COLO668 (cell line): ENCODE data around the gene GORAB.

ENCODE experiments used
- DNase-seq: peaks from one replicate; lab custom pipeline; 2025; ENCODE audit not compliant: unreplicated experiment; lab: John Stamatoyannopoulos, UW

The GORAB gene

DNA sequence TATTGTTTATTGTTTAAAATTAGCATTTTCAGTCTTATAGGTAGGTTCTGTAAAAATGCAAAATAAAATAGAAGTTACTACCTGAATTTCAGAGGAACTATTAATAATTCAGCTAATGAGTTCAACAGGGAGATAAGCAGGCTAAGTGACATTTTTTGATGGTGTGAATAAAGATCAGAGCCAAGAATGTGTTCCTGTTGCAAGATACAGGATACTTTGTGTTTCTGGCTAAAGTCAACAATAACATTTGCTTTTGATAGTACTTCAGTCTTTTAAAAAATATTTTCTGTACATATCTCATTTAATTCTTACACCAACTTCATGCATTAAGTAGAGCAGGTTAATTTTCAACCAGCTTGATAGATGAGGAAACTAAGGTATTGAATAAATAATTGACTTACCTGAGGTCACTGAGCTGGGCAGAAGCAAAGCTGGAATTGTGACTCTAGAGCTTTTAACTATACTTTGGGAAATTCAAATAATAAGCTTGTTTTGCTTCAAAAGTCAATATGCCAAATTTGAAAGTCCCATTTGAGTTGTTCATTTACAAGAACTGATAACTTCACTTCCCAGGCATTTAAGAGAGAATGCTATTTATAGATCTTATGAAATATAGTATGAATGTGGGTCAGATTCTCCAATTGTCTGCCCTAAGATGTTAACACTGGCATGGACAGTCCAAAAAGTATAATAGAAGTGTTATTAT is 6.0 kb downstream of the GORAB start:
- no peak for DNase-seq

DNA sequence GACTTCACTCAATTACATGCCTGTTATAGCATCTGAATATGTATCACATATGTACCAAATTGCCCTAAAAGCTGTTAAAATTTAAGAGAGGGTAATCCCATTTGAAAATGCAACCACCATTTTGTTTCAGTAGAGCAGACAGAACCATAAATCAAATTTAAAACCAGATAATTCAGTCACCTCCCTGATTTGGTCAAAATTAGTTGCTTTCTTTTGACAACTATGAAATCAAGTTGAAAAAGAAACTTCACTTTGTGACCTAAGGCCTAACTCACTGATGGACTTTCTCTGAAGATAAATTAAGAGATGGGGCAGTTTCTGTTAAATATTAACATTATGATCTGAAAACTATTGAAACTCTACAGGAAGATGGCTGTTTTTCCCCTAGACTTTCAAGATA is 6.7 kb downstream of the GORAB start:
- no peak for DNase-seq

DNA sequence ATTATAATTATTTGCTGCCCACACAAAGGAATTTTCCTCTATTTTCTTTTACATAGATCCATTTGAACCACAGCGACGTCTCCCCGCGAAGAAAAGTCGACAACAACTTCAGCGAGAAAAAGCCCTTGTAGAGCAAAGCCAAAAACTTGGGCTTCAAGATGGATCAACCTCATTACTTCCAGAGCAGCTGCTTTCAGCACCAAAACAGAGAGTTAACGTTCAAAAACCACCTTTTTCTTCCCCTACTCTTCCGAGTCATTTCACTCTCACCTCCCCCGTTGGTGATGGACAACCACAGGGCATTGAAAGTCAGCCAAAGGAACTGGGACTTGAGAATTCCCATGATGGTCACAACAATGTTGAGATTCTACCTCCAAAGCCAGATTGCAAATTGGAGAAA is 7.2 kb downstream of the GORAB start:
- no peak for DNase-seq

DNA sequence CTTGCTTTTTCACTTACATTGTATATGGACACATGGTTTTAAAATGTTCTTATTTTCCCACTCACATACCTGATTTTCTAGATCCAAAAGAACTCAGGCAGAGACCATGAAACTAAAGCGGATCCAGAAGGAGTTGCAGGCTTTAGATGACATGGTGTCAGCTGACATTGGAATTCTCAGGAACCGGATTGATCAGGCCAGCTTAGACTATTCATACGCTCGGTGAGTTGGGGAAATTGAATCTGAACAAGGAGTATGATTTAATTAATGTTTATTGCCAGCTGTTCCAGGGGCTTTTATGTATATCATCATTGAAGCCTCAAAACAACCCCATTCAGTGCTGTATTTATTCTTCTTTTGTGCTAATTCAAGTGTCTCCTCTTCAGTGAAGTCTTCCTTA is 12.7 kb downstream of the GORAB start:
- no peak for DNase-seq

- no peak for DNase-seq
These were observed 13.5 kb downstream of the GORAB start for GRCh38 chr1:170545476-170545875.

DNA sequence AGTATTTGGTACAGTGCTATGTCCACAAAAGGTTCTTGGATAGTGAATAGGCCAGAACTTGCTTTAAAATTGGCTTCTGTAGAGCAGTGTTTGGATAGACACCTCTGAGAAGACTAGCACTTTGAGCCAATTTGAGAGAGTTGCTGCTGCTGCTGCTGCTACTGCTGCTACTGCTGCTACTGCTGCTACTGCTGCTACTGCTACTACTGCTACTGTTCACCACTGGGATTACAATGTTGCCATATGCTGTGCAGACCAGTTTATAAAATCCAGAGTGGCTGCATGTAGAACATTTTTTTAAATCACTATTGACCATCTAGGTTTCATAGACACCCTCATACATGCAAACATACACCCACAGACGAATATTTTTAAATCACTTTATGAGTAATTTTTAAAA is 15.3 kb downstream of the GORAB start:
- DNase-seq = no peak

GRCh38 chr1:170548497-170548896 is 16.5 kb downstream of the GORAB start:
- no peak for DNase-seq

GRCh38 chr1:170555370-170555769 is 23.4 kb downstream of the GORAB start:
- DNase-seq = no peak

DNA sequence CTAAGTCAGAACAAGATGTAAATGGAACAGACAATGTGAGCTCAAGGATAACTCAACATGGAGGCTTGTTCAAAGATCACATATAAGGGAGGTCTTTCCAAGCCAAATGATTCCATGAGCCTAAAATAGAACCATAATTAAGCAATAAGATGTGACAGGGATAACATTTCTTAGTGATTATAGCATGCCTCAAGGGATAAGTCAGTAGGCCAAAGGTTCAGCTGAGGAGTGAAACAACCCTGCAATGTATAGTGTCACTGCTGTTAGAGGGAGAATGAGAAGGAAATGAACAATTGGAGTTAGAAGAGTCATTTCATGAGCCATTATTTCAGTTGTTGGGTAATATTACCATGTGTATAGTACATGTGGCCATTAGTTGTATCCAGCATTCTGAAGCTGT is 25.0 kb downstream of the GORAB start:
- no peak for DNase-seq

DNA sequence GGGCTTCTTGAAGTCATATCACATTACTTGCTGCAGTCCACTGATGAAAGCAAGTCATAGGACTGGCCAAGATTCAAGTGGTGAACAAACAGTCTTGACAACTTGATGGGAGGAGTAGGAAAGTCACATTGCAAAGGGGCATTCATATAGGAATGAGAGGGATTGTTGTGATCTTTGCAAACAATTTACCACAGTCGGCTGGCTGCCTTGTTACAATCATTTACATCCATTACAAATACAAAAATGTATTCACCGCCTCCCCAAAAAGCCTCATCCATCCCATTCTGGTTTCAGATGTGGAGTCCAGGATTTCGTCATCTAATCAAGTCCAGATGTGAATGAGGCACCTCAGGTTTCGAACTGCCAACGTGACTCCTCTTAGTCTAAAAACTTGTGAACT is 26.8 kb downstream of the GORAB start:
- no peak for DNase-seq

- no peak for DNase-seq
These were observed 27.2 kb downstream of the GORAB start for GRCh38 chr1:170559166-170559565.

DNA sequence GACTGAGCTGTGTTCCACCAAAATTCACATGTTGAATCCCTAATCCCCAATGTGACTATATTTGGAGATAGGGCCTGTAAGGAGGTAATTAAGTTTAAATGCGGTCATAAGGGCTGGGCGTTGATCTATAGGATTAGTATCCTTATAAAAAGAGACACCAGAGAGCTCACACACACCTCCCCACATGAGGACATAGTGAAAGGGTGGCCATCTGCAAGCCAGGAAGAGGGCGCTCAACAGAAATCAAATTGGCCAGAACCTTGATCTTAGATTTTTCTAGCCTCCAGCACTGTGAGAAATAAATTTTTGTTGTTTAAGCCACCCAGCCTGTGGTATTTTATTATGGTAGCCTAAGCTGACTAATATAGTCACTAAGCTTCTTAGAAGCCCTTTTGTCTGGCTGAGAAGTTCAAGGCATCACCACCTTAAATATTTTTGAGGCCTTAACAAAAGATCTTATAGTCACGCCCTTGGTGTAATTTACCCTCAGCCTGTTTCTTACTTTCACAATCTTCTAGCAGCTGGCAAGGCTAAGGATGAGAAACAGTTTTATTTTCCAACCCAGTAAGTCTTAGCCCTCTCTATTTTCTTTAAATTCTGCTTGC is 28.8 kb downstream of the GORAB start:
- no peak for DNase-seq

- peak; percentile 24 for DNase-seq
These were observed 30.8 kb downstream of the GORAB start for GRCh38 chr1:170562646-170563338.

DNA sequence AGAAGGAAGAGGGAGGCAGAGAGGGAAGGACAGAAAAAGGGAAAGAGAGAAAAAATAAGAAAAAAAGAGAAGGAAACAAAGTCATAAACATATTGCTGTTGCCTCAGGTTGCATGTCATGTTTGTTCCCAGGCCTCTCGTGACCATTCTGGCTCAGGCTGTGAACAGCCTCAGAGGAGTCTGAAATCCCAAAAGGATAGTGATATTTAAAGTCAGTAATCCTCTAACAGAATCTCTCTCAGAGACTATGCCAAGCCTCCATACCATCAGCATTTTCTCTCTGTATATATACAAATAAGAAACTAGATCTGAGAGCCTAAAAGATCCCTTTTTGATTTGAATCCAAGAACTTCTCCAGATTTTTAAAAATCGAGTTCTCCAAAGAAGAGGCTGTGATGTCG is 35.2 kb downstream of the GORAB start:
- no peak for DNase-seq

- DNase-seq = no peak
These were observed 36.2 kb downstream of the GORAB start for GRCh38 chr1:170568197-170568596.

- DNase-seq = no peak
These were observed 45.0 kb downstream of the GORAB start for GRCh38 chr1:170576980-170577379.

GRCh38 chr1:170578359-170578758 is 46.4 kb downstream of the GORAB start:
- DNase-seq = no peak

DNA sequence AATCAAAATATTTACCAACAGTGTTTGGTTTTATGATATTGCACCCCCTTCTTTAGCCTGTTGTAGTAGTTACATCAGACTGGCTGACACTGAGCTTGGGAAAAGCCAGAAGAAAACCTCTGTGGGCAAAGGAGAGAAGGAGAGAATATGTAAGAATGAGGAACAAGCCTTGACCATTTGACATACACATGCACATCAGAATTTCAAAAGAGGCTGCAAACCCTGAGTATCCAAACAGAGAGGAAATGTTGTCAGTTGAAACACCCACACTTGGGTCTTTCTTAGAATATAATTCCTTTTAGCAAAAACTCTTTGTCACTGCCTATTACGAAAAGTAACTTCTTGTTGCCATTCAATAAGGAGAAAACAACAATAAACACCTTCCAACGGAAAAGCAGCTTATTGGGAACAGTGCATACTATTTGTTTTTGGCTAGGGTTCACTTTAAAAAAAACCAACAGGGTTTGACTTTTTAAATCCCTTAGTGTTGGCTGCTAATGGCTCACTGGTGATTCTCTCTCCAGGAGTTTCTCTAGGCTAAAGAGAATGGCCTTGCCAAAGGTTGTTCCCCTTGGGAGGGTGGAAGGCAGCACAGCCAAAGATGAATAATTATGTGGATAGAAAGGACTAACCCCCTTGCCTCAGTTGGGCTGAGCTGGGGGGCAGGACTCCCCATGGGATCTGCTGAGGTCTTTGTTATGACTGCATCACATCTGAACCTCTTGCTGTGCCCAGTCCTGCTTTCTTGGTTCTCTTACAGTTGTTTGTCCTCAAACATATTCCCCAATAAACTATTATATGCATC is 48.9 kb downstream of the GORAB start:
- no peak for DNase-seq

- no peak for DNase-seq
These were observed 51.2 kb downstream of the GORAB start for GRCh38 chr1:170583186-170583585.

DNA sequence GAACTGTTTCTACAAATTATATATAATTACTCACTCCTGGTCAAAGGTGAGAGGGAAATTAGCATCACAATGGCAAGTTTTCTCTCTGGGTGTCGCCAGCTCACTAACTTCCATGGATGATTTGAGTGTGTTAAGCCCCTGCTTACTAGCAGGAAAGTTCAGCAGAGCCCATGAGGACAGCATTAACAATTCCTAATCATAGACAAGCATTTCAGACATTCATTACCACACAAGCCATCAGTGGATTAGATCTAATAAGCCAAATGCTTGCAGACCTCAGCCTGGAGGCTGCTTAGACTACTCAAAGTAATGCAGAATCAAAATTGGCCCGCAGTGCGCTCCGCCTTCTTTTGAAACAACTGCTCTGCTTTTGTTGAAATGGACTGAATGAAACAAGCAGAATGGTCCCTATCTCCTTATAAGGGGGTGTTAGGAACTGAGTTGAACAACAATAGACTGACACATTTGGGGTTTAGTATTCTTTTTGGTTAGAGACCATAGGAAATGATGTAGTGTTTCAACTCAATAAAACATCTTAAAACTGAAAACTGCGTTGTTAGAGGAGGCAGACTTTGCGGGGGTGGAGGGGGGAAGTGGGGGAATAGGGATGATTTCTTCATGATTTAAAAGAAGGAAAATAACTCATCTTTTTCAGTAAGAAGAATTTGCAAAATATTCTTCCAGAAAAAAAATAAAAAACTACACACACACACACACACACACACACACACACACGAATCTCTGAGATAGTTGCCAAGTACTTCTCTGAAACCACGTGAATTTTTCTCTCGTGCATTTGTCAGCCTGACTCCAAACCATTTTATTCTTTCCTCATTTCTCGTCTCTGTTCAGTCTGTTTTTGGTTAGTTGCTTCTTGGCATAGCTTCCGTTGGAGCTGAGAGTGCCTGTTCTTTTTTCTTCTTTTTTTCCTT is 54.6 kb downstream of the GORAB start:
- no peak for DNase-seq

- DNase-seq = no peak
These were observed 55.3 kb downstream of the GORAB start for GRCh38 chr1:170587253-170587593.
